HG03521 (cell line): ENCODE data around the gene TUFT1.
"Not testable (repeated sequence)": the region's sequence is repeated elsewhere in the genome, so short reads cannot be mapped to it uniquely, and the experiment has no call there.

Experiments used
- ATAC-seq: cut with Tn5 transposase; IDR thresholded peaks from one replicate; pipeline ENCODE4 v1.9.1; 2021; ENCODE audit warnings: mild to moderate bottlenecking, moderate library complexity; ENCODE audit not compliant: unreplicated experiment

The TUFT1 gene

DNA sequence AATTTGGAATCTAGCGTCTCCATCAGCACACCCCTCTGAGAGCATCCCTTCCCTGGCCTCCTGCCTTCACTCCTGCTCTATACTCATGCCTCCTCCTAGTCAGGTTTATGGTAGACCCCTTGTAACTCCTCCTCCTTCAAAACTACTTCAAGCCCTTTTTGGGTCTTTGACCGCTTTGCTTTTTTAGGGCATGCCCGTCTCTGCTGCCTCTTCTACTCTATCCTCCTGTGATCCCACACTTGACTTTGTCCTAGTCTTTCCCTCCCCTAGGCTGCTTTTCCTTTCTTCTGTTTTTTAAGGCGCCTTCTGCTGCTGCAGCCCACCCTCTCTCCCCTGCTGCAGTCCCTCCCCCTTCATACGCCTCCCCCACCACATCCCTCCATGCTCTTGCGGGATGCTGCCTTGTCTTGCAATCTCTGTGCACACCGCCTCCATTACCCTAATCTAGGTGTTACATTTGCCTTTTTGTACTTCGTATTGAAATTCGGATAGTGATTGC is 73.2 kb downstream of the TUFT1 start:
- no peak for ATAC-seq

DNA sequence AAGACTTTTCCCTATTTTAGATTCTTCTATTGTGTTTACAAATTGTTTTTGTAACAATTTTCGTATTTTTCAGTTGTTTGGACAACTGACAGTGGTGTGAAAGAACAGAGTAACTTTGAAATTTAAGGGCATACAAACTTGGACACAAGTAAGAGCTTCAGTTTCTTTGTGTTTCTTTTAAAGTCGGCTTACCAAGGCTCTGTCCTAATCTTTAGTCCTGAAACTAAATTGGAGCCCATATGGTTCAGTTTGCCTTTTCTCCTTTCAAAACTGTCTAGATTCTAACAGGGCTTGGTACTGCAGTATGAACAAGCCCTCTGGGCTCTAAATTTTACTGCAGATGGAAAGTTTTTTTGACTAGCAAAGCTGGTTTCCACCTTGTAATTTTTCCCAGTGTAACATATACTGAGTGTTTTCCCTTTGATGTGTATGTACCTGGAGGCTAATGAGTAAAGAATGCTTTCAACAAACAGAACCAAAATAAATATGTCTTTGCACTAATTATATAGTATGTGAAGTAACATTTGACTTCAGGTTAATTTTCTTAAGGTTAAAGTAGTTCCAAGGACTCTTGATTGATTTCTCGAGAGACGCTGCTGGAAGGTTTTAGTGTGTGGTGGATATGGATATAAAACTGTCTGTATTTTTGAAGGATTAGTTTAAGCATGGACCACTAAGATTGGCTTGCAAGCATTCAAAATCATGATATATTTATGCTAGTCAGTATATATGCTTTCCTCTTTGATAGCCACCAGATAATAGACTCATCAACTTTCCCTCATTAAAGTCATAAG is 75.8 kb downstream of the TUFT1 start:
- ATAC-seq = no peak

DNA sequence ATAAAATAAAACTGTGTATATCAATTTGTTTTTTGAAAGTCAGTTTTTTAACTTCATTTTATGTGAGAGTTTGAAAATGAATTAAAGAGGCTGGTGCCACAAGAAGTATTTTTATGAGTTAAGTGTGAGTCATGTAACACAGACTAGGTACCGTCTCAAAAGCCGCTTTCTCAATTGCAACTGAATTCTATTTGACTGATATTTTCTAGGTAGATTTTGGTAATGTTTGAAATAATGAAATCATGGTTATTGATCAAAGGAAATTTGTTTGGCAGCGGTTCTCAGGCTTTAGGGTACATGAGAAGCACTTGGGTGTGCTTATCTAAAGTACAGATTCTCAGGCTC is 76.4 kb downstream of the TUFT1 start:
- no peak for ATAC-seq

DNA sequence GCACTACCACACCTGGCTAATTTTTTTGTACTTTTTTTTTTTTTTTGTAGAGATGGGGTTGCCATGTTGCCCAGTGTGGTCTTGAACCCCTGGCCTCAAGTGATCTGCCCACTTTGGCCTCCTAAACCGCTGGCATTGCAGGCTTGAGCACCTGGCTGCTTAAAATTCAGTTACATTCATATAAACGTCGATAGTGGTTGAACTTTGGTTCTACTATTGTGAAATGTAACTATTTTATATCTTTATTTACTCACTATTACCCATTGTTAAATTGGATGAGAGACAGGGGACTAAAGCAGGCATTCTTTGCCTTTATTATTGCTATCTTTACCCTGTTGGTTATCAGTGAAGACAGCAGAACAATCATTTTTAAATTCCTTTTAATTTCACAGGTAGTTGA is 77.9 kb downstream of the TUFT1 start:
- ATAC-seq = no peak

DNA sequence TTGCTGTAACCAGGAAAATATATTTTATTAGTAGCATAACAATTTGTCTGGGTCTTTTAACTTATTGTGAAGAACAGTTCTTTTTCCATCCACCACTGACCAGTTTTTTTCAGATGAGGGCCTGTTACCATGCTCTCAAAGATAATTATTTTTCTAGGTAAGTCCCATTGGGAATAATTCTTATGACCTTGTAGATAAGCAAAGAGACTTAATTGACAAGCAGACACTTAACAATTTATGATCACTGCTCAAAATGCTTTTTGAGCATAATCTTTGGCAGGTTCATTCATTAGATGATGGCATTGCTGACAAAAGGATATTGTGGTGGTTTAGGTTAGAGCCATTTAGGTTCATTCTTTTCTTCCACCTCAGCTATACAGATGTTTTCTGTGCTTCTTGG is 78.4 kb downstream of the TUFT1 start:
- no peak for ATAC-seq

- not testable (repeated sequence) for ATAC-seq
Observed at GRCh38 chr1:151618996-151619395, 78.9 kb downstream of the TUFT1 start.

- ATAC-seq = no peak
Observed at GRCh38 chr1:151619489-151620093, 79.5 kb downstream of the TUFT1 start.

GRCh38 chr1:151620286-151620685 is 80.2 kb downstream of the TUFT1 start:
- no peak for ATAC-seq

GRCh38 chr1:151621351-151621750 is 81.2 kb downstream of the TUFT1 start:
- ATAC-seq = no peak

- ATAC-seq = no peak
Observed at GRCh38 chr1:151624783-151625182, 84.7 kb downstream of the TUFT1 start.

GRCh38 chr1:151626740-151627334 is 86.7 kb downstream of the TUFT1 start:
- no peak for ATAC-seq

DNA sequence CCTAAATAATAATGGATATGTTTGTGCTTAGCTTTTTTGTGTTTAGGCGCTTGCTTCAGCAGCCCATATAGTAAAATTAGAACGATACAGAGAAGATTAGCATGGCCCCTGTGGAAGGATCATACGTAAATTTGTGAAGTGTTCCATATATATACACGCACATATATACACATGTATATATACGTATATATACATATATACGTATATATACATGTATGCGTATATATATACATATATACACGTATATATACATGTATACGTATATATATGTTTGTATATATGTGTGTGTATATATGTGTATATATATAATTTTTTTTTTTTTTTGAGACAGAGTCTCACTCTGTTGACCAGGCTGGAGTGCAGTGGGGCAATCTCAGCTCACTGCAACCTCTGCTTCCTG is 89.2 kb downstream of the TUFT1 start:
- no peak for ATAC-seq
